MV-4-11 (cell line): ENCODE data around the gene CALB2.
"Not testable (repeated sequence)": the region's sequence is repeated elsewhere in the genome, so short reads cannot be mapped to it uniquely, and the experiment has no call there.

ENCODE experiments used
- DNase-seq: peaks from one replicate; lab custom pipeline; 2025; lab: John Stamatoyannopoulos, UW

Gene CALB2, protein sequence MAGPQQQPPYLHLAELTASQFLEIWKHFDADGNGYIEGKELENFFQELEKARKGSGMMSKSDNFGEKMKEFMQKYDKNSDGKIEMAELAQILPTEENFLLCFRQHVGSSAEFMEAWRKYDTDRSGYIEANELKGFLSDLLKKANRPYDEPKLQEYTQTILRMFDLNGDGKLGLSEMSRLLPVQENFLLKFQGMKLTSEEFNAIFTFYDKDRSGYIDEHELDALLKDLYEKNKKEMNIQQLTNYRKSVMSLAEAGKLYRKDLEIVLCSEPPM

DNA sequence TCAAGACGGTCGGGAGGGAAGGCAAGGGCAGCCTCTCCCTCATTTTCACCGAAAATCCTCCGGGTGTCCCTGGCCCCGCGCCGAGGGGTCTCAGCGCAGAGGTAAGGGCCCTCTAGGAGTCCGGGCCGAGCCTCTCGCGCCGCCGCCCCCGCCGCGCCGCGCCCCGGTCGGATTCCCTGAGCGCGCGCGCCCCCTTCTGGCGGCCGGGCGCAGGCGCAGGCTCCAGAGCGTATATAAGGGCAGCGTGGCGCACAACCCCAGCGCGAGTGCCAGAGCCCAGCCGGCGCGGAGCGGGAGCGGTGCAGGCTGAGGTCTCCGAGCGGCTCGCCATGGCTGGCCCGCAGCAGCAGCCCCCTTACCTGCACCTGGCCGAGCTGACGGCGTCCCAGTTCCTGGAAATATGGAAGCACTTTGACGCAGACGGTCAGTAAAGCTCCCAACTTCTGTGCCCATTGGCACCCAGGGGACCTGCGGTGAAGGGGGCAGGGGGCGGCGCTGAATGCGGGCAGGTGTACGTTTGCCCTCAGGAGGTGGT is at the start of gene CALB2:
CALB2 (plus strand) TSS at position 260 of the 535 bp plus-strand sequence; CDS start at position 330, 70 bp downstream.
- DNase-seq, result no peak

DNA sequence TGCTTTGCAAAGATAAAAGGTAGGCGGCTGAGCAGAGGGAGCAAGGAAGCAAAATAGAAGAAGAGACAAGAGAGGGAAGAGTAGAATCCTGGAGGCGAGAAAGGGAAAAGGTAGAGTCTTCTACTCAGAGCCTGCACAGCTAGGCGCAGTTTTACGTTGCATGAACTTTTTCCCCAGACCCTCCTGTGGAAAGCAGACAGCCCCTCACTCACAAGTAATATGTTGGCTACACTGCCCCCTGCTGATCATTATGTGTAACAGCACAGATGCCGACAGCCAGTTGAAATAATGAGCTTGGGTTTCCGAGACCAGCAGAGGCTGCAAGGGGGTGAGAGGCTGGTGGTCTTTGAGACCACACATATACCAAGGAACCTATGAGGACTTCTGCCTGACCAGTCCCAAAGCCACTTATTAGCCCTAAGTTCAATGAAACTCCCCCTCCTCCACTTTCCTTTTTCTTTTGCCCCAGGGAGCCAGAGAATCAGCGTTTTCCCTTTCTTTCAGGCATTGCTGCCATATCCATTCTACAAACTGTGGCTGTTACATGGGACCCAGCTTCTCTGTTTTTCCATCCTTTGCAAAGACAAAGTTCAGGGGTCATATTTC is 46.9 kb upstream of the CALB2 start:
- peak; percentile 7 for DNase-seq

DNA sequence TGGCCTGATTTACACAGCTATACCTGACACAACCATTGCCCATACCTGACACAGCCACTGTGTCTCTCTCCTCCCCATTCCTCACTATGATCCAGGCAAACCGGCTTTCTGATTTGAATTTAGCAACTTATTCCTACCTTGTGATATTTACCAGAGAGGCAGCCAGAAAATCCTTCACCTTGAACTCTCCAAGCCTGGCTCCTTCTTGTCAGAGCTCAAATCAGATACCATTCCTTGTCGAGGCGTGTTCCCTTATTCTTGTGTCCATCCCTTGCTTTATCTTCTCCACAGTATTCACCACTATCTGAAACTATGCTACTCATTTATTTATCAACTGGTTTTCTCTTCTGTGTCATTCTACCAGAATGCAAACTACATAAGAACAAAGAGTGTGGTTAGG is 44.9 kb upstream of the CALB2 start:
- DNase-seq, result not testable (repeated sequence)

DNA sequence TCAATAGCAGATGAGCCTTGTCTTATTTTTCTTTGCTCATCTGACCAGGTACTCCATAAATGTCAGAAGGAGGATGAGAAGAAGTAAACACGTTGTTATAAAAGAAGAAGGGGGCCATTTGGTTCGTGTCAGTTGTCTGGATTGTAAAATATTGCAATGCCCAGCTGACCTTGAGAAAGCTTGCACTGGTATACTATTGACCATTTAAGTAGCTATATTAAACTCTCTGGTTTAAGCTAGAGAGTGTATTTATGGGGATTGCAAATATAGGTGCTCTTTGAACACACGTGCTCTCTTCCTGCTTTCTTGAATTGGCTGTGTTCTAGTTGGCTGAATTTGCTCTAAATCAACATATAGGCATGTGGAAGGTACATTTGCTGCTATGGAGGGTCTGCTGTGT is 43.3 kb upstream of the CALB2 start:
- no peak for DNase-seq

DNA sequence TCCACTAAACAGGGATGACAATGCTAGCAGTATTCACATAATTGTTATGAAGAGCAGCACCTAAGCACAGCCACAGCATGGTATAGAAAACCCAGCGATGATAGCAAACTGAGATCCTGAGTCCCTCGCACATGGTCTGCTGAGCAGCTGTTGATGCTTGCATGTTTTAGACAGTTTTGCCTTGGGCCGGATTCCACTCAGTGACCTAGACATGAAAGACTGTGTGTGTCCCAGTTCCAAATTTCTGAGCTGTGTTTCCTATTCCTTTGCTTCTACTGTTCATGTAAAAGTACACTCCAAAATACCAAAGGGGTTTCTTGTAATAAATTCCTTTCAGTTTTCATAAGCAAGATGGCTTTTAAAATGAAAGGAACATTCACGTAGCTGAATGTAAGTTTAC is 38.5 kb upstream of the CALB2 start:
- no peak for DNase-seq

DNA sequence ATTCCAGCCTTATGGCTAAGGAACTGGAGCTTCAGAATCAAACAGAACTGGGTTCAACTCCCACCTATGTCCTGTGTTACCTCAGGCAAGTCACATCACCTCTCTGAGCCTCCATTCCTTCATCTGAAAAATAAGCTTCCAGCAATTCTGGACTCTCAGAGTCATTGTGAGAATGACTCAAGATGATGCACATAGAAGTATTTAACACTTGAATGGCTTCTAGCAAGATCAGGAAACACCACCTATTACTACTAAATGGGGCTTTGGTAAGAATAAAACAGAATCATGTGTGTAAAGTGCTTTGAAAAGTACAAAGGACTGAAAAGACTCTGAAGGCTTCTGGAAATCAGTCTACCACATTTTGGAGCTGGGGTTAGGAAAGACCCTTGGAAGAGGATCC is 30.8 kb upstream of the CALB2 start:
- DNase-seq, result no peak

DNA sequence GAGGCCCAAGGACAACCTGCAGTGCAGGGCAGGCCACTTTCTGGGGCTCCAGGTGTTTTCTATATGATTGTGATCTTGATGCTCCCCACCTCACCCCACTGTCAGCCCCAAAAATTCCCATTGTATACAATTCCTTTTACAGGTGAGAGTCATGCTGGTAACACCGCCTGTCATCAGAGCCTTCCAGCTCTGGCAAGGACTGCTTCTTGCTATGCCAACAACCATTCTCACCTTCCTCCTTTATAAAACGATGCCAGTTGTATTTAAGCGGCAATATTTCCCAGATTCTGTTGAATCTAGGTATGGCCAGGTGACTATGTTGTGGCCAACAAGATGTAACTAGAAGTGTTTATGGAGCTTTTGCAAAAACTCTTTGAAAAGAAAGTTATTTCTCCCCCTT is 30.4 kb upstream of the CALB2 start:
- no peak for DNase-seq

DNA sequence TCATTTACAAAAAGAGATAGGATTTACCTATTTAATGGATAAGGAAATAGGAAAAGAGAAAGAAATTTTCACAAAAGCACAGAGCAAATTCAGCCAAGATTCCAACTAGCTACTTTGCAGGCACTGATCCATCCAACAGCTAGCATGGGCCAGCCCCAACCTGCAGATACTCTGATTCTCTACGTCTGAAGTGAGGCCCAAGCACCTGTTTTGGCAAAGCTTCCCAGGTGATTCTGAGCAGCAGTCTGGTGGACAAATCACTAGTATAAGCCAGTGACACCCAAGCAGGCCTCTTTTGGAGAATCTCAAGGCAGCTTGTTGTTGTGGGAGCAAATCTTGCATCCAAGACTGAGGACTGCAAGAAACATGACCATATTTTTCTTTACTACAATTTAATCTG is 20.9 kb upstream of the CALB2 start:
- no peak for DNase-seq

DNA sequence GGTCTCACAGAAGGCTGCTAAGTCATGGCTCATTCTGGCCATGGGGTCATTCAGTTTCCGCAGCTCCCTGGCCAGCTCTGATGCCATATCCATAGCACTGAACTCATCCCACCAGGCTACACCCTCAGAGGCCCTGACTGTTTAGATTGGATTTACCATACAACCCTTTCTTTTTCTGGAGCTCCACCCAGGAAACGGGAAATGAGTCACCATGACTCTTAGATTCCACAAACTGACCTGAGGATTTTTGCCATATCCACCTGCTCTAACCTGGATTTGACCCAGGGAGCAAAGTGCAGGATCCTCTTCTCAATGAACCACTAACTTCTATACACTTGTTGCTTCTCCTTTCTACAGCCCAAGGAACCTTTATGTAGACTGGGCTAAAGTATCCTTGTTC is 20.3 kb upstream of the CALB2 start:
- DNase-seq, result no peak

DNA sequence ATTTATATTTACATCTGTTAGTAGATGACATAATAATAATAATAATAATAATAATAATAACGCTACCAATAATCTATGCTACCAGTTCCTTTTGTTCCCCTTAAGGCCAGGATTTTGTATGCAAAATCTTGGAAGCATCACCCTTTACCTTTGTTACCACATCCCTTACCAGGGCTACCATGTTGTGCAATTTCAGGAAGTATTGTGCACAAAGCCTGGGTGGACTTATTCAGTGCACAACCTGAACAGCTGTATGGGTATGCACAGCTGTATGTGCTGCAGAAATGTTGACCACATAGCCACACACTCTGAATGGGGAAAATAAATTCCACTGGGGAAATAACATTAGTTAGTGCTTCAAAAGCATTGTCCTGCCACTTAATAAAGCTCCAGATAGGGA is 19.9 kb upstream of the CALB2 start:
- DNase-seq, result no peak

DNA sequence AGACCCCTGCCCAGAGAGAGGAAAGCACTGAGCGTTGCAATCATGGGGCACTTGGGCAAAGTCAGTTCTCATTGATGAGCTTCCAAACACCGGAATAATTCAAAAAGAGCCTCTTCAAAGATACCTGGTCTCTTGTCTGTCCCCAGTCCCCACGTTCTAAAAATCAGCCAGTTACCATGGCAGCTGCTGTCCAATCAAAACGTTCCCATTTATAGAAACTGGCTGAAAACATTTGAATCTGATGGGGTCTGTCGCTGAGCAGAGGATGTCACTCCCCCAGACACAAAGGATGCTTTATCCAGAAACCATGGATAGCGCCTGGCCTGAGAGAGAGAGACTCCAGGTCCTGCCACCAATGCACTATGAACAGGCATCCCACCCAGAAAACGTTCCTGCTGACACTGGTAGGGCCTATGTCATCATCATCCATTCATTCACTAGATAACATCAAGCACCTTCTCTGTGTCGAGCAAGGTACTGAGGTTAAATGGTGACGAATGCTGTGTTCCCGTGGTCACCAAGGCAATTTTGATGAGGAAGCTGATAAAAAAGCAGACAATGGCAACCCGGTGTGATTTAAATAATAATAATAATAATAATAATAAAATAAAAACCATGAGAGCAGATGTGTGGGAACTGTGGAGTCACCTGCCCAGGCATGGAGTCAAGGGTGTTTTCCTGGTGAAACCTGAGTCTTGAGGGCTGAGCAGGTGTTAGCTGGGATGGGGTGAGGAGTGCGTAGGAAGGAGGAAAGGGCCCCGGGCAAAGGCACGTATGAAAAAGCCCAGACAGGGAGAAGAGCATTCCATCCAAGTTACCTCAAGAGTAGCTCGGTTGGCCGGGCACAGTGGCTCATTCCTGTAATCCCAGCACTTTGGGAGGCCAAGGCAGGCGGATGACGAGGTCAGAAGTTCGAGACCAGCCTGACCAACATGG is 19.0 kb upstream of the CALB2 start:
- DNase-seq, result no peak

DNA sequence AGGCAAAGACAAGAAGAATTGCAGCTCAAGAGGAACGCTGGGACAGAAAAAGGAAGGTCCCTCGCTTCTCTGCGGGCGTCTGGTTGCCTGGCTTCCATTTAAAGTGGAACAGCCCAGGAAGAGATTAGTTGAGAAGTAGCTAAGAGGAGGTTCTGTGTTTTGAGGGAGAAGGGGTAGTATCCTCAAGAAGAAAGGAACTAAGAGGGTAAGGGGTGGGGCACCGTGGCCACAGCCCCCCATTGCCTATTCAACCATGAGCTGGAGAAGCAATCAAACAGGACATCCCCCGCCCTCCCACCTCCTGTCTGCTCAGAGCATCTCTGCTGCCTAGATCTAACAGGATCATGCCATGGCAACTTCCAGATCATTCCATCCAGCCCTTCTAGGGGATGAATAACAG is 18.1 kb upstream of the CALB2 start:
- DNase-seq, result no peak

DNA sequence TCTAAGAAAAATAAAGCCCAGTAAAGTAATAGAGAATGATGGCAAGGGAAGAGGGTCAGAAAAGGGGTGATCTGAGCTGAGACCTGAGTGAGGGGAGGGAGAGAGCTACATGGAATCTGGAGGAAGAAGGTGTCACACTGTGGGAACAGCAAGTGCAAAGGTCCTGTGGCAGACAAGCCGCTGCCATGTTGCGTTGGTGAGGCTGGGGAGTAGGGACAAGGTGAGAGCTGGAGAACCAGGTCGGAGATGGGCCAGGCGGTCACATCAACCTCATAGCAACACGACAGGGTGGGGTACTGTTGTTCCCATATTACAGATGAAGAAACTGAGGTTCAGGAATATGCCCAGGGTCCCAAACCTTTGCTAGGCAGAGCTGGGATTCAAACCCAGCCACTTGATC is 16.6 kb upstream of the CALB2 start:
- DNase-seq, result no peak

DNA sequence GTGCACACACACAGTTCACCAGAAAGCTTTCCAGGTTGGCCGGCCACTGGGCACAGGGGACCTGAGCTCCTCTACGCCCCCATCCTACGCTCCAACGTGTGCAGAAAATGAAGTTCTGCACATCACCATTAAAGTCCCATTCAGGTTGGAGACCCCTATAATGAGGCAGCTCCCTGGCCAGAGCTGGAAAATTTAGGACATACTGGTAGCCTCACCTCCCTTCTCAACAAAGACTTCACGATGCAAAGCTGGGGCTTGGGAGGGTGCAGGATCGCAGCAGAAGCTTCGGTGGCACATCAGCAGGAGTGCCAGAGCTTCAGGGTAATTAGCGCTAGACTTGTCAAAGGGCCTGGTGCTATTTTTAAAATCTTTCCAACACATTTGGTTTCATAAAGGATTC is 15.4 kb upstream of the CALB2 start:
- no peak for DNase-seq

DNA sequence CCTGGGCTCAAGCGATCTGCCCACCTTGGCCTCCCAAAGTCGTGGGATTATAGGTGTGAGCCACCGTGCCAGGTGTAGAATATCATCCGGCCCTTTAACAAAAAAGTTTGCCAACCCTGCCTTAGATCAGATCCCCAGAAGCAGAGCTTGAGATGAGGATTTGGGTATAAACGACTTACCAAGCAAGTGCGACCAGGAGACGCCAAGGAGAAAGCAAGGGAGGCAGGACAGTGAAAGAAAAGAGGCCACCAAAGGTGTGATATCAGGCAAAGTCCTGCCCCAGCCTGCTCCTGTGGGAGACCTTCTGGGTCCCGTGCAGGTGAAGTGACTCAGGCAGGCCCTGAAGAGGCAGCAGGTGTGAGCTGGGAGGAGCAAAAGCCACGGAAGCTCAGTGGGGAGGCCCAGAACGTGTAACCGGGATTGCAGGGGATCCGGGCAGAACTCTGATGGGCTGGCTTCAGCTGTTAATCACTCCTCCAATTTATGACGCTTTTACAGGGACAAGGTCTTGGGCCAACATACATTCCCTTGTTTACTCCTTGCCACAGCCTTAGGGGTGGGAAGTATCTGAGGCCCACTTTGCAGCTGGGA is 14.1 kb upstream of the CALB2 start:
- DNase-seq, result no peak

DNA sequence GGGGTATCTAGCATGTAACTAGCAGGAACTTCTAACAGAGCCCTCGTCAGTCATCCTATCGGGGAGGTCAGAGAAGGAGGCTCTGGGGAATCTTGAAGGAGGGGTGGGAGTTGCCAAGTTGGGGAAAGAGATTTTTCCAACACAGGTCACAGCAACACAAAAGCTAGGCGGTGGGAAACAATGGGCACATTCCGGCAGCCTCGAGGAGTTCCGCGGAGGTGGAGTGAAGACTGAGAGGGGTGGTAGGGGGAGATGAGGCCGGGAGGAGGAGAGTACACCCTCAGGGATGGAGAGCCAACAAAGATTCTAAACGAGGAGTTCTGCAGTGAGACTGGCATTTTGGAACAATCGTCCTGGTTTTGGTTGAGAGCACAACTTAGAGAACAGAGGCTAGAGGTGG is 13.5 kb upstream of the CALB2 start:
- no peak for DNase-seq

DNA sequence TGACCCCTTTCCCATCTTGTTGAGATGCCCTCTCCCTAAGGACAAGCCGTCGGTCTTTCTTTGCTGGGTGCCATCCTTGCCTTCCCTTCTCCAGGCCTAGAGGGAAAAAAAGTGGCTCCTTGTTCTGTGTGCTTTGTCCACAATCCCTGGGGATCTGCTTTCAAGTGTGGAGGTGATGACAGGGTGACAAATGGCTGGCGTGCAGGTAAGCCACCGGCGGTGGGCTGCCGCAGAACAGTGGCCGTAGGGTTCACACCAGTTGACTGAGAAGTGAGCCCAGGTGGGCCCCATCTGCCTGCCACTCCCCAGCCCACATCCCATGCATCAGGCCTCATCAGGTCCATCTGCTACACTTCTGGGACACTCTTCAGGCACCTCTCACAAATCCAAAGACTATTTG is 11.4 kb upstream of the CALB2 start:
- no peak for DNase-seq

DNA sequence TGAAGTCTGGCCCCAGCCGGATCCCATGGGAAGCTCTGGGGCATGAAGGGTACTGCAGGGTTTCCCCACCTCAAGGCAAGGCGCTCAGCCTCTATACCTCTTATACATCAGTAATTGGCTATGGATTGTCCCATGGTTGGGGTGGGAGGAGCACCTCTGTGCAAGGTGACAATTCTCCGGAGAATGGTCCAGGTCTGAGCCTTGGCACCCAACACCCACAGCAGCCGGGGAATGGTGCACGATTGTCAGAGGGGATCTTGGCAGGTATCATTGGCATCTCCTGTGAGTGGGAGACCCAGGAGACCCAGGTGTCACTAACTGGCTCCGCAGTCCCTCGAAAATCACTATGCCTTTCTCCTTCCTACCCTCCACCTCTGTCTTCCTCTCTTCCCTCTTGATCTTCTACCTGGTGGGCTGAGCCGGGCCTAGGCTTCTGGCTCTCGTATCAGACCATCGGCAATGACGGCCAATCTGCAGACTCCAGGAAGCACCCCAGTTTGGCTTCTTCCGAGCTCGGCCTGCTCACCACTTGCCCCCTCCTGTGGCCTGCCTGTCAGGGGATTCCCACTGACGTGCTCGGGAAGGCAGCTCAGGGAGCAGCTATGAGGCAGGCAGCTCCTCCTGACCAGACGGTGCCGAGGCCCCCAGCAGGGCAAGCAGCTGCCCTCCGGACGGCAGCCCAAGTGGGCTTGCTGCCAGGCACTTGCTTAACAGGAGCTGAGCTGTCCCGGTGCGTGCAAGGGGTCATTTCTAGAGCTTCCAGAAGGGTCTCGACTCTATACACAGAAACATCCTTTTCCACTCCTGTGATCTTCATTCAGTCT is 10.0 kb upstream of the CALB2 start:
- DNase-seq, result no peak

DNA sequence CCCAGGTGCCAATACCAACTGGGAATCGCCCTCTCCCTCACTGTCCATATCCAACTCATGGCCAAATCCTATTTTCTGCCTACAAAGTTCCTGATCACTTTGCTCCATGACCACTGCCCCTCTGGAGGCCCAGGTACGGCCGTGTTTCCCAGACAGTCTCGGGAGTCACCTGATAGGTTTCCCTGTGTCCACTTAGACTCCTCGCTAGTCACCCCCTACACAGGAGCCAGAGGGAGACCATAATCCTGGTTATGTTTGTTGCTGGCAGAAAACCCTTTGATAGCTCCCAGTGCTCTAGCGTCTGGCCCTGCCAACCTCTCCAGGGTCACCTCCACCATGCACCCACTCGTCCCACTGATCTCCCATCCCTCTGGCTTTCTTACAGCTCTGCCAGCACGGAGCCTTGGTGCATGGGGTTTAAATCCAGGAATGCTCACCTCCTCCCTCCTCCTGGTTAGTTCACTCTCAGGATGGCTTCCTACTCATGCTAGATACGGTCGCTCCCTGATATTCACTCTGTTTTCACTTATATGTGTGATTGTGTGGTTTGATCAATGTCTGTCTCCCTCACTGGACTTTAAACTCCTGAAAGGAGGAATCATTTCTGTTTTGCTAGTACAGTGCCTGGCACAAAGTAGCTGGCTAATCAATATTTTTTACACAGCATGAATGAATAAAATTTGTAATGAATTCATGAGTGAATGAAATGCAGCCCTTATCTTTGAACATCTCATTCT is 7.5 kb upstream of the CALB2 start:
- DNase-seq, result no peak

DNA sequence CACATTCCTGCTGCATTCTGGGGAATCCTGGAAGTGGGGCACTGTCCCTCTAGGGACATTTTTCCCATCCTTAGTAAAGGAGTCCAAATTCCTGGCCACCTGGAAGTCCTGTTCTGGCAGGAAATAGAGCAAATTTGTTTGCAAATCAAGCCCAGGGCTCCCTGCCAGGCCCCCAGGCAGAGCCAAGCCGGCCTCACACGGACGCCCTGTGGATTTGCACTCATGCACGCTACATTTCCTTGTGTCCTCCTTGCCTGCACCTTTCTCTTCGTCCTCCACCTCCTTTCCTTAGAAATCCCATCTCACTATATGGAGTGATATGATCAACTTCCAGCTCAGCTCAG is 7.0 kb upstream of the CALB2 start:
- DNase-seq, result no peak

DNA sequence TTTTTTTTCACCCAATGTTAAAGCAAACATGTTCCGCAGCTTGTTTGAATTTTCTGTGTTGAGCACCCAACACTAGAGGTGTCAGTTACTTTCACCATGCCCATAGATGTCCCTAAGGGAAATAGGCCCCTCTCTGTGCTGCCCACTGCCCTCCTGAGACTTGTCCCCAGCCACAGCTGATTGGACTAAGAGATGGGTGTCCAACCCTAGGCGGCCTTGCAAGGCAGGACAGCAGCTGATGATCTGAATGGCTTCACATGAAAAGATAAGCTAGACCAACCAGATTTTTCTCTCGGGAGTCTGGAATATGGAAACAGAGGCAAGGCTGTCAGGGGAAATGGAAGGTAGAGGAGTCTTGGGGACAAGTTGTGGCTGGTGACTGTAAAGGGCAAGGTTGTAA is 6.1 kb upstream of the CALB2 start:
- DNase-seq, result no peak
